Caki2 (cell line): ENCODE measurements around the gene WDFY1. TPM values are rescaled to one million over a fixed set of nuclear protein-coding genes. Genes with fewer than 3 reads are reported as not detected.

Source experiments
- DNase-seq: peaks from one replicate; pipeline ENCODE4 v3.0.0-alpha.2; 2015; ENCODE audit warnings: low read depth
- in situ Hi-C: cut with HindIII; loops from 2 replicates; pipeline ENCODE4 v1.10.0; 2016; ENCODE audit warnings: low sequenced_read_pairs, low pct_unique_long_range_greater_than_20kb, mixed read lengths
- total RNA-seq: library from RNA; depleted of rRNA; stranded (reverse); fragments of >200 nt; shearing (Covaris generic); gene quantifications from 2 replicates; pipeline ENCODE4 v1.2.3, GENCODE V29; 2014; ENCODE audit warnings: low replicate concordance

Gene WDFY1
- total RNA-seq, 1 experiment from 2014 or later: 39.4 TPM

- no peak for DNase-seq
- in situ Hi-C loops: no loop called here
Measured at GRCh38 chr2:223937535-223937934, 7.6 kb downstream of the WDFY1 start.

- no peak for DNase-seq
- in situ Hi-C loops: no loop called here
Measured at GRCh38 chr2:223936862-223937326, 8.2 kb downstream of the WDFY1 start.

DNA sequence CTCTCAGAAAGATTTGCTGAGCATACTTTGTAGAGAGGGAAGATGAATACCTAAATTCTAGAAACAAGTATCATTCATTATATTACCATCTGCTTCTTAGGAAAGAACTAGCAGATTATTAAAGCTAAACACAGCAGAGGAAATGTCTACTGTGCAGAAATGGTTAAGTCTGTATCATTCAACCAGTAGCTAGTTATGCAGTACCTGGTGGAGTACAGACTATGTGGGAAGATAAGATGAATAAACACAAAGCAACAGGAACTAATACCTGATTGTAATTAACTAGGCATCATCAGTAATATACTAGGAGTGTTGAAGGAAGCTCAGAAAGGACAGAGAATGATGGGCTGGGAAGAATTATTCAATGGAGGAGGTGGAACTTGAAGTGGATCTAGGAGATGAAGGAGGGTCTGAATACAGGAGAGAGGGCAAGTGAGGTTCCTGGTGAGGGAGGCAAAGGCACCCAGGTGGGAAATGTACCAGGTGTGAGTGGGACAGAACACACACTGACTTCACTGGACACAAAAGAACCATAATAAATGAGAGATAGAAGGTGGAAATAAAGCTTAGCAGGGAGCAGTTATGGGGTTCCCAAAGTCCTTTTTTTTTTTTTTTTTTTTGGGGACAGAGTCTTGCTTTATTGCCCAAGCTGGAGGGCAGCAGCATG lies 9.5 kb downstream of the WDFY1 start:
- in situ Hi-C loops: no loop called here
- DNase-seq: no peak

DNA sequence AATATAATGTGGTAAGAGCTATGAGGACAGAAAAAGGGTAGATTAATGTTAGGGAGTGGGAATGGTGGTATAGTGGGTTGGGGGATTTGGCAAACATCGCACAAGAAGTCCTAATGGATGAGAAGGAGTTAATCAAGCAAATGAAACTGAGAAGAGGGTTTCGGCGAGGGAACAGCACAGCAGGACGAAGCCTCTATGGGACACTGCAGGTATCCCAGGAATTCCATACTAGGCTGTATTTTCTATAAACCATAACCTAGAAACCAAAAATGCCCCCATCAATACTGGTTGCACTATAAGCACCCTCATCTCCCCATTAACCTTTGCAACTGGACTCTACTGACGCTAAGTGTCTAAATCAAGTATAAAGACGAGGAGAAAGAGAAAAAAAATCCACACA lies 10.3 kb downstream of the WDFY1 start:
- no peak for DNase-seq
- in situ Hi-C loops: no loop called here

DNA sequence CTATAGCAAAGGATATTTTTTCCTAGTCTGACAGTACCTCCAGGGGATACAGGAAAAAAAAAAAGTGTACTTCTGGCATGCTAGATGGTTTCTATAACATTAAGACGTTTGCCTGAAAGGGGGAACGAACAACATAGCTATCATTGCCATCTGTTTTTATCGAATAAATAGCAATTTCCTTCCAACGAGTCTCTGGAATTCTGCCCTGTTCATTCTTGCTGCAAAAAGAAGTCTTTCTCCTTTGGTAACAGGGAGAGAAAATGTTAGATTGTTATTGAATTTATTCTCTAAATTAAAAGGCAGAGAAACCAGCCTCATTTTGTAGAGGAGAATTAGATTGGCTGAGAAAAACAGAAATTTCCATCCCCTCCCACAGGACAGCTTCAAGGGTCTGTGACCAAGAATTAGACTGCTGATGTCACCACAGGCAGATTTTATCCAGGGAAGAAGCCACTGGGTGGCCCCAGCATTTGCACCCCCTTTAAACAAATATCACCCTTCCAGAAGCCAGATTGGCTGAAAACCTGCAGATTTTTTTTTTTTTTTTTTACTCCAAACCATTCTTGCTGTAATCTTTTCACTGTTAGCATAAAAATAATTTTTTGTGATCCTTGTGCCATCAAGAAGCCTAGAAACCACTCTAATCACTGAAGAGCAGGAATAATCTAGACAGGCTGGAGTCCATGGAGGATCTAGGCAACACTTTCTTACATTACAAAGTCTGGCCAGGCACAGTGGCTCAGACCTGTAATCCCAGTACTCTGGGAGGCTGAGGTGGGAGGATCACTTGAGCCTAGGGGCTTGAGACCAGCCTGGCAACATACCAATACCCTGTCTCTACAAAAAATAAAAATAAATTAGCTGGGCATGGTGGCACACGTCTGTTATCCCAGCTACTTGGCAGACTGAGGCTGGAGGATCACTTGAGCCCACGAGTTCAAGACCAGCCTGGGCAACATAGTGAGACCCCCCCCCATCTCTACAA lies 12.0 kb downstream of the WDFY1 start:
- in situ Hi-C loops: no loop called here
- DNase-seq: no peak

DNA sequence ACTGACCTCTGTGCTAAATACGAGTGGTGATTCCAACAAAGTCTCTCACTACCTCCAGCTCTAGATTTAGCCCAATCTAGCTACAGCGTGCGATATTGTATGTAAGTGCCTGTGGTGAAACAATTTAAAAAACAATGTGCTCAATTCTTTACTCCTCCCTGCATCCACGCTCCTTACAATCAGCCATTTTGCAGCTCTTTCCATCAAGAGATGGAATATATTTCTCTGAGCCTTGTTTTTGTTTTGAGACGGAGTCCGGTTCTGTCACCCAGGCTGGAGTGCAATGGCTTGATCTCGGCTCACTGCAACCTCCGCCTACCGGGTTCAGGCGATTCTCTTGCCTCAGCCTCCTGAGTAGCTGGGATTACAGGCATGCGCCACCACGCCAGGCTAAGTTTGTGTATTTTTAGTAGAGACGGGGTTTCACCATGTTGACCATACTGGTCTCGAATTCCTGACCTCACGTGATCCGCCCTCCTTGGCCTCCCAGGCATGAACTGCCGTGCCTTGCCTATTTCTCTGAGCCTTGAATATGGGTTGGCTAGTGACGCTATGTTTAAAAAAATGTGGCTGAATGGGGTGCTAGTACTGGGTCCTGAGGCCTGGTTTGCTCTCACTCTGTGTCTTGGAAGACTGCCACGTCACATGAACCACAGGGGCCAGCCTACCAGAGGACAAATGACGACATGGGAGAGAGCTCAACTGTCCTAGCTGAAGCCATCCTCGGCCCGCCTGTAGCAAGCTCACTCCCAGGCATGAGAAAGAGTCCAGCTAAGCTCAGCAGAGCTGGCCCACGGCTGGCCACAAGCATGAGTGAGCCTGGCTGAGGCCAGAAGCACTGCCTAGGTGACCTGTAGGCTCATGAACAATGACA lies 14.8 kb downstream of the WDFY1 start:
- in situ Hi-C loops: no loop called here
- no peak for DNase-seq

GRCh38 chr2:223929571-223930102 lies 15.5 kb downstream of the WDFY1 start:
- DNase-seq: no peak
- in situ Hi-C loops: no loop called here

DNA sequence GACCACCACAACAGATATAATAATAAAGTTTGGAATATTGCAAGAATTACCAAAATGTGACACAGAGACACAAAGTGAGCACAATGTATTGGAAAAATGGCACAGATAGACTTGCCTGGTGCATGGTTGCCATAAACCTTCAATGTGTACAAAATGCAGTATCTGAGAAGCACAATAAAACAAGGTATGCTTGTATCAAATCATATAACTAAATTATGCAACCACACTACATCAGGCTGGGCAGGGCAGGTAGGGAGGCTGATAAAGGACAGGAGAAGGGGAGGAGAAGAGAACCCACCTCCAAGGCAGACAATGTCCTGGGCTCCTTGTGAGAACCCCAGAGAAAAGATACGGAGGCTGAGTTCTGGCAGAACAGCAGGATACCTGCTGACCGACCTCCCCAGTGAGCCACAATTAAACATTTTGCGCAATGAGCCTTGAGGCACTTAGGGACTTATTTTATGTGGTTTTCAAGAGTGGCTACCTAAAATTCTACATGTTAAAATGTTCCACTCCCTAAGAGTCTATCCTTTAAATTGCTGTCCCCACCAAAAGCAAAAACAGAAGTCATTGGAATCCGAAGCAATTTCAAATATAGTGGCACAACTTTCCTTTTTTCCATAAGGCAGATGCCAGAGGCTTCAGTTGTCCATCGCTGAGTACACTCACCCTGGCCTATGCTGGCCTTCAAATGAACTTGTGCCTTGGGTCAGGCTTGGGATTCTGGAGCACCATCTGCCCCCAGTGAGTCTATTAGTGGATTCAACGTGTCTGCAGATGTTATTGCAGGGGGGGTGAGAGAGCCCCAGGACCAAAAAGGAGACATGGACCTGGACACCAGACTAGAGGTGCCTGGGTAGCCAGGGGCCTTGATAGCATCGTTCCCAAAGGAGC lies 16.8 kb downstream of the WDFY1 start:
- in situ Hi-C loops: no loop called here
- no peak for DNase-seq

DNA sequence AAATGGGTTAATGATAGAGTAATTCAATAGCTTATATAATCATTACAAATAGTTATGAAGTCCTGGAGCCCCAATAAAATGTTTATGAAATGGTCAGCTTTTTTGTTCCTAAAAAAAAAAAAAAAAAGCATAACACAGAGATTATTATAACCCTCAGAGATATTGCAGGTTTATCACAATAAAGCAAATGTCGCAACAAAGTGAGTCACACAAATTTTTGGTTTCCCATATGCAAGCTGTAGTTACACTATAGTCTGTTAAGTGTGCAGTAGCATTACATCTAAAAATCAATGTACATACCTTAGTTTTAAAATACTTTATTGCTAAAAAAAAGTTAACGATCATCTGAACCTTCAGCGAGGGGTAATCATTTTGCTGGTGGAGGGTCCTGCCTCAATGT lies 20.0 kb downstream of the WDFY1 start:
- in situ Hi-C loops: no loop called here

GRCh38 chr2:223923976-223924375 lies 21.2 kb downstream of the WDFY1 start:
- in situ Hi-C loops: no loop called here
- no peak for DNase-seq

More for the DNA sequence above, 20.0 kb downstream of the WDFY1 start:
- DNase-seq: no peak

DNA sequence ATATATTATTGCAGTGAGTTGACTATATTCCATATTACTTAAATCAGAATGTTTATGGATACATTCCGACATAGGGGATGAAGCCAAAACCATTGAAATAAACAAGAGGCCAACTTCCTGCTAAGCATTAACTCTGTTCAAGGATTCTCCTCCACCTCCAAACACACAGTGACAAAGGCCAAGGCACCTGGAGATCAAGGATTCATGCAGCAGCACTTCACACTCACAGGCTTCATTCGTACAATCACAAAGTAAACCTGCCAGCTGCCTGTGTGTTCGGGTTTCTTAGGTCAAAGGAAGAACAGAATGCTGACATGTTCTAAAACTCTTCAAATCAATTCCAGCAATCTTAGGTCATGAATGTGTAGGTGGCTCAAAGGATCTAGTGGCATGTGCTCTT lies 22.8 kb downstream of the WDFY1 start:
- no peak for DNase-seq
- in situ Hi-C loops: no loop called here

- no peak for DNase-seq
- in situ Hi-C loops: no loop called here
Measured at GRCh38 chr2:223921204-223921603, 23.9 kb downstream of the WDFY1 start.

- in situ Hi-C loops: no loop called here
- no peak for DNase-seq
Measured at GRCh38 chr2:223920109-223920508, 25.0 kb downstream of the WDFY1 start.

DNA sequence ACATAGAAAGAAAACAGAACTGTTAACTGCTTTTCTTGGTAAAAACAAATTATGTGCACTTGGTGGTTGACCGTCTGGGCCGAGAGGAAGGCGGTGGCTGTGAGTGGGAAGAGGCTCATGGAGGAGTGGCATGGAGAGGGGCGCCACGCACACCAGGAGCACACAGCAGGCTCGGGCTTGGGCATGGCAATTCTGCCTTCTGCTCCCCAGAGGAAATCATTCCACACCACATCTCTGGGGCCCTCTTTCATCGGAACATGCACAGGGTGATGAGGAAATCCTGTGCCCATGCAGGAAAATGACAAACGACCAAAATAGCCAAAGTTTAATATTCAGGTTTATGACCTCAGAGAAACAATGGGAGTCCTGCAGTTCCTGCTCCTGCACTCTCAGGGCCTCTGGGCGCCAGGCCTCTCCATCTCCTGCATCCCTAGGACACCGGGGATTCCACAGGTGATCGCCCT lies 26.4 kb downstream of the WDFY1 start:
- no peak for DNase-seq
- in situ Hi-C loops: no loop called here

GRCh38 chr2:223916181-223916920 lies 28.8 kb downstream of the WDFY1 start:
- no peak for DNase-seq
- in situ Hi-C loops: no loop called here

- in situ Hi-C loops: no loop called here
- no peak for DNase-seq
Measured at GRCh38 chr2:223915071-223915470, 30.1 kb downstream of the WDFY1 start.

DNA sequence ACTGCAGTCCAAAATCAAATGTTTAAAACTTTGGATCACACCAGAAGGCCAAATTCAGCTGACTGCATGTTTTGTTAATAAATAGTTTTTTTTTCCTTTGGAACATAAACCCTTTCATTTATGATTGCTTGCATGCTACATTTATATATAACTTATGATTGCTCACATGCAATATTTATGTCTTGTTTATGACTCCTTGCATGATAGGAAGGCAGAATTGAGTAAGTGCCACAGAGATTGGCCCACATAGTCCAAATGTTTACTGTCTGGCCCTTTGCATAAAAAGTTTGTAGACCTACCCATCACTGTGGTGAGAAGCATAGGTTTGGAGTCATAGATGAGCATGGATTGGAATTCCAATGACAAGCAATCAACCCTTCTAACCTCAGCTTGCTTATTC lies 30.8 kb downstream of the WDFY1 start:
- in situ Hi-C loops: no loop called here
- DNase-seq: no peak
